GM21381 (cell line): ENCODE results near the gene ANGEL2.
"Not testable (repeated sequence)": the region's sequence is repeated elsewhere in the genome, so short reads cannot be mapped to it uniquely, and the experiment has no call there.

Experiments used
- ATAC-seq: cut with Tn5 transposase; IDR thresholded peaks from one replicate; pipeline ENCODE4 v1.9.1; 2021; ENCODE audit warnings: mild to moderate bottlenecking, moderate library complexity; ENCODE audit not compliant: unreplicated experiment

The ANGEL2 gene

DNA sequence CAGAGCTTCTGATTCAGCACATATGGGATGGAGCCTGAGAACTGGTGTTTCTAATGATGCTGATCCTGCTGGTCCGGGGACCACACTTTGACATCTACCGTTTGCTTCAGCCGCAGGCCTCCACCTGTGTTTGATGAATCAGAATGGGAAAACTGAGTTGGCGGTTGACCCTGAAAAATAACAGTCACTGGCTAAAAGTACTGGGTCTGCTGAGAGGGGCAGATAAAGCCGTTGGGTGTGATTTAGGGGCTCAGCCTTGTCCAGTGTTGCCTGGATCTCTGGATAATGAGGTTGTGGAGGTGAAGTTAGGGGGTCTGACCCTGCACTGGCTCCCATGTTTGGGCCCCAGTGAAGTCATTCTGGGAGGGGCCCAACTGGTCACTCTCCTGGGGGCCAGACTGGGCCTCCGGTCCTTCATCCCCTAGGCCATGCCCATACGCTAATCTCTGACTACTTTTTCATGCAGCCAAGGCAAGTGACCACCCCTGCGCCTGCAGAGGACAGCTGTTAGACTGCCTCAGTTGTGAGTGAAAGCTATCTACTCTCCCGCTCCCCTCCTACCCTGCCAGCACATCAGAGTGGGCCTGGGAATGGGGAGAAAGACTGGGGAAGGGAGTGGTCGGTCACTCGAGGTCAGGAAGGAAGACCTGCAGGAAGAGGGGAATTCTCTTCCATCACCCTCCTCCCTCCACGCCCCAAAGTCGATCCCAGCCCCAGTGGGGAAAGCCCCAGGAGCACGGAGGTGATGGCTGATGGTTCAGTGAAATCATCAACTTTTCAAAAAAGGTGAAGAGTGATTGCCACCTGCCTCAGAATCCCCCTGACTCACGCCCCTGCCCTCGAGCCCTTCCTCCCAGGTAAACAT lies 37.7 kb downstream of the ANGEL2 start:
- no peak for ATAC-seq

DNA sequence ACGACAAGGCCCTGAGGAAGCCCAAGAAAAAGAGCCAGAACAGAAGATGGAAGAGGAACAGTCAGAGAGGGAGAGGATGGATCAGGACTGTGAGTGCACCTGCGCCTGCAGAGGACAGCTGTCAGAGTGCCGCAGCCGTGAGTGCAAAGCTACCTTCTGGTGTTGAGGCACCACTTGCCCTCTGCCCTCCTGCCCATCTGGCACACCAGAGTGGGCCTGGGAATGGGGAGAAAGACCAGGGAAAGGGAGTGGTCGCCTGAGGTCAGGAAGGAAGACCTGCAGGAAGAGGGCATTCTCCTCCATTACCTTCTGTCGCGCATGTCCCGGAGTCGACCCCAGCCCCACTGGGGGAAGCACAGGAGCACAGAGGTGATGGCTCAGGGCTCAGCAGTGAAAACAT lies 39.1 kb downstream of the ANGEL2 start:
- ATAC-seq, result no peak

DNA sequence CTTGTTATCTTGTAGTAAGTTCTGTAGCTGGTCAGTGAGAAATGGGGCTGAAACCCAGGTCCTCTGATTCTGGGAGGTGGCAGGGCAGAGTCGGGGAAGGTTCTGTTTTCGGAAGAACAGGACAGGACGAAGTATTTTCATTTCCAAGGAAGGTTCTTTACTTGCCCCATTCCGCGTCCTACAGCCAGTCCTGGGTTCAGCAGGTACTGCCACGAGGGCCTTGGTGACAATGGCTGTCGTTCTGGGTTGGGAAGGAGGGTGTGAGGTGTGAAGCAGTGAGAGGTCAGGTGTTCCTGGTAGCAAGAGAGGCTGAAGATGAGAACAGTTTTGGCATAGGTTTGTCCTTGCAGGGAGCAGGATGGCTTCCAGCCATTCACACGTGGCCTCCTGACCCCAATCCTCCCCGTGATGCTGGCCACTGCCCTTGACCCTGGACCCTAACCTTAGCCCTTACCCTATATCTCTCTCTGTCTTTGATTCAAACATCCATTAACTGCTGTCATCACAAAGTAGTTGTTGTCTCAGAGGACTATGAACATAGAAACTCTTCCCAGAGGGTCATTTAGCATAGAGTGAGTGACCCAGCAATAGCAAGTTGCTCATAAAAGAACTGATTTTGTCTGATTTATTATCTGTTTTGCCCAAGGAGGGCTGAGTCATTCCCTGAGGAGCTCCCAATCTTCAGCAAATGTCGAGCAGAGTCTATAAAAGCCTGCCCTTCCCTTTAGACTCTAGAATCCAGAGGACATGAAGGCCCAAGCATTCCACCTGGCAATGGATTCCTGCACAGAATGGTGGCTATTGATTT lies 40.4 kb downstream of the ANGEL2 start:
- ATAC-seq, result no peak

DNA sequence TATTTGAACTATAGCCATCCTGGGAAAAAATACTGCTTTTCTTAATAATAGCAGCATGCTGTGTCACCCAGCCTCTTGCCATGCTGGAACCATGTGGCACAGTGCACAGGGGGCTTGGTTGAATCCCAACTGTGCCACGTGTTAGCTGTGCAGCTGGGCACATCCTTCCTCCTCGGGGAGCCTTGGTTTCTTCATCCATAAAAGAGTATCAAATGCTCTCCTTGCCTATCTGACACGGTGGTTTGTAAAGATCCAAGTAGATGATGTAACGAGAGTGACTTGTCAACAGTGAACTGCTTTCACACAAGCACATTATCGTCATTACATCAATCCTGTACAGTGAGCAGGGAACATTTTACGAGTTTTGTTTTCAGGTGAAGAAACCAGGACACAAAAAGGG lies 41.0 kb downstream of the ANGEL2 start:
- ATAC-seq, result no peak

DNA sequence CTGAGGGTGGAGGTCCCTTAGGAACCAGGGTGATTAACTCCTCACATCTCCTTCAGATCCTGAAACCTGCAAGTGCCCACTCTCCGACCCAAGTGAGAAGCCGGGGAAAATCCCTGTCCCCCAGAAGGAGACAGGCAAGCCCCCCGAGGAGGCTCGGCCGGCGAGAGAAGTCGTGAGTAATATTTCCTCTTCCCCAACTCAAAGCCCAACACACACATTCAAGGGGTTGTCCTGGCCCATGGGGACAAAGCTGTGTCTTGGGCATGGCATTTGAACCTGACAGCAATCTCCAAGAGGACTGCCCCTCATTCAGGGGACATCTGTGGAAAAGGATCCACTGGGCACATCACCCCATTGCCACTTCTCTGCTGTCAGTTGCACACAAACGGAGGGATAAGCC lies 41.8 kb downstream of the ANGEL2 start:
- ATAC-seq, result no peak

DNA sequence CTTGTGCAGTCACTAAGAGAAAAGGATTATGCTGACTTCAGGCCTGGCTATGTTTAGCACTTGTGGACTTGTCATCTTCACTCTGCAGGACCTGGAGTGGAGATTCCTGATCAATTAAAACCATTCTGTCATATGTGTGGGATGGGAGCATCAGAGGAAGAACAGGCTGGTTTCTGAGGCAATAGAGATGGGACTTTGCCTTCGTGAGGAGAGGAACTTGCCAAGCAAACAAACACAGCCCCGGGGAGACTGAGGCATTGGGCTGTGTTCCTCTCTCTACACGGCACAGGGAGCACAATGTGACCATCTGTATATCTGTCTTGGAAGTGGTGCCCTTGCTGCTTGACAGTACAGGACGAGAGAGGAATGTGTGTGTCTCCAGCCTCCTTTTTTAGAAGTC lies 42.2 kb downstream of the ANGEL2 start:
- ATAC-seq, result no peak

DNA sequence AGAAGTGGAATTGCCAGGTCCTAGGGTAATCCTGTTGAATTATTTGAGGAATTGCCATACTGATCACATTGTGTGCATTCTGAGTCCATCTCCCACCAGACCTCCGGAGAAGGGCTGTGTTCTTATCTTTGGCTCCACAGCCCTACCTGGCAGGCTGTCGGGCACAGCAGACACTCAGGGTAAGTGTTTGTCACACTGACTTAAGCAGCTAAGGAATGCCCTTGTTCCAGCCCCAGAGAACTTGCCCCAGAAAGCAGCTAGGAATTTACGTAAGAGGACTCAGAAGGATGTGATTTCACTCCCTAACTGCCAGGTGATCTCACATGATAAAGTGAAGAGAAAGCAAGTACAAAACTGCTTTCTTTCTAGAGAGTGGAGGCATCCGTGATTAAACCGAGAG lies 44.4 kb downstream of the ANGEL2 start:
- ATAC-seq, result no peak

DNA sequence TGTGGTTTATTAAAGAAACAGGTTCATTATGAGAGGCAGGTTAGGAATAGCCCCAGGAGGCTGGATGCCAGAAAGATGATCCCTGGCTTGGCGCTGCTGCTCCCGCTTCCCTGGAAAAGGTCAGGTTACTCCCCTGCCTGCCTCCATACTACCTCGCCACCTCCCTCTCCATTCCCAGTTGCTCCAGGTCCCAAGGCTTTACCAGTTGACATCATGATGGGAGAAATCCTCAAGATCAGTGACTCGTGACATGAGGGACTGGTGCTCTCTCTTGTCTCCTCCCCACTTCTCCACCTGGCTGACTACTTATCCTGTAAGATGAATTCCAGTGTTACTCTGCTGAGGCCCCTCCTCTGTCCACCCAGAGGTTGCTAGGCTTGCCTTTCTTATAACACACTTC lies 45.6 kb downstream of the ANGEL2 start:
- no peak for ATAC-seq

DNA sequence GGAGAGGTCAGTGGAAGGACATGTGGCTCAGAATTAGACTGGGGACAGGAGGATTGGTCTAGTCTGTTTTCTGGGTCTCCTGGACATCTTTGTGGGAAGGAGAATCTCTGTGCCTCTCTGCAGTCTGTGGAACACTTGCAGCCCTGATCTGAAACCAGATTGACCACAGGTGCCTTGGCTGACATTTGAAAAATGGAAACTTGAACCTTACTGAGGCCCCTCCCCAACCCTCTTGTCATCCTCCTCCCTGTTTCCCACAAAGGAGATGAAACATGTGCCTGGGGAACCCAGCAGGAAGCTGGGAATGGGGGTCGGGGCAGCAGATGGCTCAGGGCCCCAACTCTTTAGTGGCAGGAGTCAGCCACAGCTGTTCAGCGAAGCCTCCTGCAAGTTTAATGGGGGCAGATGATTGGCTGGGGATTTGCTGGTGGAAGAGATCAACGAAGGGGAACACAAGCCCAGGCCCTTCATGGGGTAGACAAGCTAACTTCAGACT lies 47.3 kb downstream of the ANGEL2 start:
- no peak for ATAC-seq

DNA sequence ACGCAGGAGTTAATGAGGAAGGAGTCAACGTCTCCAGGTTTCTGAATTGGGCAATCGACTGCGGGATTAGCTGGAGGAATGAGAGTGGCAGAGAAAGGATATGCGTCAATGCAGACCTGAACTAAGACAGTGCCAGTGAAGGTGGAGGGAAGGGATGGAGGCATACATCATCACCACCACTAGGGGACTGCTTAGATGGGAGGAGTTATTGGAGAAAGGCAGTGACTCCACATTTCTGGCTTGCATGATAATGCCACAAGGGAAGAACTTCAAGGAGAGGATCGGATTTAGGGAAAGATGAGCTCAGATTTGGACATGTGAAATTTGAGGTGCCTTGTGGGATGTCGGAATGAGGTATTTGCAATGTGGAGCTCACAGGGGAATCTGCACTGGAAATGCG lies 47.9 kb downstream of the ANGEL2 start:
- no peak for ATAC-seq

DNA sequence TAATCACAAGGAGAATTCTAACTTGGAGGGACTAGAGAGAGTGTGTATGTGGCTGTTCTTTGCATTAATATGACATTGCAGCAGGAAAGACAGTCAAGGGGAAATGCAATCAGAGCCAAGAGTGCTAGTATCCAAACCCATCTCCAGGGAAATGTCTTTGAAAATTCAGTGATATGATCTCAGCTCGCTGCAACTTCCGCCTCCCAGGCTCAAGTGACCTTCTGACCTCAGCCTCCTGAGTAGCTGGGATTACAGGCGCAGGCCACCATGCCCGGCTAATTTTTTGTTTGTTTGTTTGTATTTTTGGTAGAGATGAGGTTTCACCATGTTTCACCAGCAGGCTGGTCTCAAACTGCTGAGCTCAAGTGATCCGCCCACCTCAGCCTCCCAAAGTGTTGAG lies 49.1 kb downstream of the ANGEL2 start:
- ATAC-seq, result no peak

DNA sequence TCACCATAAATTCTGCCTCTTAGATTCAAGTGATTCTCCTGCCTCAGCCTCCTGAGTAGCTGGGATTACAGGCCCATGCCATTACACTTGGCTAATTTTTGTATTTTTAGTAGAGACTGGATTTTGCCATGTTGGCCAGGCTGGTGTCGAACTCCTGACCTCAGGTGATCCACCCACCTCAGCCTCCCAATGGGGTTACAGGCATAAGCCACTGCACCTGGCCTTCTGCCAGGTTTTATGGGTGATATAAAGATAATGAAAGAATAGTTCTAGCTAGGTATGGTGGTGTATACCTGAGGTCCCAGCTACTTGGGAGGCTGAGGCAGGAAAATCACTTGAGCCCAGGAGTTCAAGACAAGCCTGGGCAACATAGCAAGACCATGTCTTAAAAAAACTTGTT lies 50.7 kb downstream of the ANGEL2 start:
- not testable (repeated sequence) for ATAC-seq

DNA sequence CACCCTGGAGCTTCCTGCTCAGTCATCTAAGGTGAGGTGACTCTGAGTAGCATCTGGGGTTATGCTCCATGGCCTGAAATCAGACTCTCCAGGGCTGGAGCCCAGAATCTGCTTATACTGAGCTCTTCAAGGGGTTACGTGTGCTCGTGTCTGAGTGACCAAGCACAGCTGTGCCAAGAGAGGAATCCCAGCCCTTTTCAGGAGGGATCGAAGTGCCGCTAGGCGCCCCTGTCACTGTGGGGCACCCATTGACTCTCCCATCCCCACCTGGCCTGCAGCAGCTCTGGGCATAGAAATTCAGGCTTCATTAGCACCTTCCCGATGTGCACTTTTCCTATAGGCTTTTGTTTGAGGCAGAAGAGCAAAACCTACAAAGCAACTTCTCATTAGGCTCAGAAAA lies 51.6 kb downstream of the ANGEL2 start:
- no peak for ATAC-seq

DNA sequence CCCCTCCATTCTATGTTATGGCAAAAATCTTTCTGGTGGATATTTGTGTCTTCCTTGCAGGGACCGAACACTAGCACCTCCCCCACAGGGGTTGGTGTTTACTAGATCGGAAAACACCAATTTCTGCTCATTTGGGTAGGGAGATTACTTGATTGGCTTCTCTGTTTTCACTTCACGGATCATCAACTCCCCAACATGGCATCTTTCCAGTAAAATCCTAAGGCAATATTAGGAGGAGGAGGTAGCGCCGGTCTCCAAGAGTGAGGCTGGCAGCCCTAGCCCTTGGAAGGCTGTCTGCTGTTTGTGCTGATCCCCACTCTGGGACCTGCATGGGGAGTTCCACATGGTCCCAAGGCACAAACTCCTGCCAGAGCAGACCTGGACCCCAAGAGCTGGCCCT lies 53.2 kb downstream of the ANGEL2 start:
- ATAC-seq, result no peak

DNA sequence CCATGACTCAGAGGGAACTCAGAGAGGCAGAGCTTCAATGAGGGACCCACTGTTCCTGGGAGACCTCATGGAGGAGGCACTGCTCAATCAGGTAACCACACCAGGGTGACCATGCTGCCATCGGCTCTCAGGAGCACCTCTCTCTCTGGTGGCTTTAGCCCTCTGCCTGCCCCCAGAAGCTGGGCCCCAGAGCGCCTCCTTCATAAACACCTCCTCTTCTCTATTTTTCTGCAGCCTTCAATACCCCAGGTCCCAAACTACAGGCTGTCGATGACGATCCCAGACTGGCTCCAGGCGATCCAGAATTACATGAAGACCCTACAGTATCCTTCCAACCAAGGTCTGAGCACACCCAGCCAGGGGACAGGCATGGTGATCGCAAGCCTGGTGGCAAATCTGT lies 54.7 kb downstream of the ANGEL2 start:
- no peak for ATAC-seq

DNA sequence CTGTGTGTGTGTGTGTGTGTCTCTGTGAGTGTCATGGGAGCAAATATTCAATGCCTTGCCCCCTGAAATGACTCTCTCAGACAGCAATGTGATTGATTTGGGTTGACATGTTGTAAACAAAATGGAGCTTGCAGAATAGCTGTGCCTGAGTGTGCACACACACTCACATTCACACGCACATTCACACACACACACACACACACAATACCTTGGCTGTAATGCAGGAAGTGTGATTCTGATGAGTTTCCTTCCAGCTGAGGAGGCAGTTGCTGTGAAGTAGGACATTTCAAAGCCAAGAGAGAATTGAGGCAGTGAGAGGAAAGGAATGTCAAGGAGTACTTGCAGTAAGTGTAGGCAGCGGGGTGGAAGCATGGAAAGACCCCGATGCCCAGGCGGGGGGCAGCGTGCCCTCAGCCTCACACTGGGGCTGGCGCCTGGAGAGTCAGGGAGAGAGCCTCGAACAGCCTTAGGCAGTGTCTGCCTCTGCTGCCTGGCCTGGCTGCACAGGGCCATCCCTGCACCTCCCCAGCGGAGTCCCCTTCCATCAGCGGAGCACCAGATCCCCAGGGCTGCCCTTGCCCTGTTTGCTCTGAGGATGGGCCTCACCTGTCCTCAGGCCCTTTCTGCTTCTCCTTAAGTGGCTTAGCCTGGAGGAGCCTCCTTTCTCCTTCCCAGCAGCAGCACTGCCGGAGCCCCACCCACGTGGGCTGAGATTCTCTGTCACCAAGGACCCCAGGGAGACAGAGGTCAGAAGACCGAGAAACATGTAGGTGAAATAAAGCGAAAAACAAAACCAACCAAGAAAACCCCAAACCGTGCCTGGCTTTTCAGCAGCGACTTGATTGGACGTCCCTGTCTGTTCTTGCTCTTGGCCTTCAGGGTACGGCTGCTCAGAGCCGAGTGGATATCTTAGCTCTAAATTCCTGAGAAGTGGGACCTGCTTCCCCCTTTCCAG lies 56.1 kb downstream of the ANGEL2 start:
- ATAC-seq, result peak; percentile 68

DNA sequence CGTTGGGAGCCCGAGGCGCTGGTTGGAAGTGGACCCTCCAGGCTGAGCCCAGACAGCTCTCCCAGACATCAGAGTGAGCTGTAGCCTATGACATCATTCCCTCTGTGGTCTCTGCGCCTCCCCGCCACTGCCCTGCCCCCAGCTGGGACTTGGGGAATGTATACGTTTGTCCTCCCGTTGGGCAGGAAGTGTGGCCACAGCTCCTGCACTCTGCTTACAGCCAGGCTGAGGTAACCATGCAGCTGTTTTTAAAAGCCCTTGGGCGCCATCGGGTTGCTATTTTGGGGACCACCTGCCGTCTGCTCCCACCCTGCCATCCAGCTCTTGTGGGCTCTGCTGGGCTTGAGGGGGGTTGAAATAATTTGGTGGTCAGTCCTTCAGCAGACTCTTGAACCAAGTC lies 57.5 kb downstream of the ANGEL2 start:
- no peak for ATAC-seq

DNA sequence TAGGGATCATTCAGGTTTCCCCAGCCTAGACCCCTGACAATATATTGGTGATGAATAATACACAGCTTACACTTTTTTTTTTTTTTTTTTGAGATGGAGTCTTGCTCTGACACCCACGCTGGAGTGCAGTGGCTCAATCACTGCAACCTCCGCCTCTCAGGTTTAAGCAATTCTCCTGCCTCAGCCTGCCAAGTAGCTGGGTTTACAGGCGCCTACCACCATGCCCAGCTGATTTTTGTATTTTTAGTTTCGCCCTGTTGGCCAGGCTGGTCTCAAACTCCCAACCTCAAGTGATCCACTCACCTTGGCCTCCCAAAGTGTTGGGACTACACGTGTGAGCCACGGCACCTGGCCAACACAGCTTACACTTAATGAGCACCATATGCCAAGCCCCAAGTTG lies 58.1 kb downstream of the ANGEL2 start:
- ATAC-seq, result no peak

DNA sequence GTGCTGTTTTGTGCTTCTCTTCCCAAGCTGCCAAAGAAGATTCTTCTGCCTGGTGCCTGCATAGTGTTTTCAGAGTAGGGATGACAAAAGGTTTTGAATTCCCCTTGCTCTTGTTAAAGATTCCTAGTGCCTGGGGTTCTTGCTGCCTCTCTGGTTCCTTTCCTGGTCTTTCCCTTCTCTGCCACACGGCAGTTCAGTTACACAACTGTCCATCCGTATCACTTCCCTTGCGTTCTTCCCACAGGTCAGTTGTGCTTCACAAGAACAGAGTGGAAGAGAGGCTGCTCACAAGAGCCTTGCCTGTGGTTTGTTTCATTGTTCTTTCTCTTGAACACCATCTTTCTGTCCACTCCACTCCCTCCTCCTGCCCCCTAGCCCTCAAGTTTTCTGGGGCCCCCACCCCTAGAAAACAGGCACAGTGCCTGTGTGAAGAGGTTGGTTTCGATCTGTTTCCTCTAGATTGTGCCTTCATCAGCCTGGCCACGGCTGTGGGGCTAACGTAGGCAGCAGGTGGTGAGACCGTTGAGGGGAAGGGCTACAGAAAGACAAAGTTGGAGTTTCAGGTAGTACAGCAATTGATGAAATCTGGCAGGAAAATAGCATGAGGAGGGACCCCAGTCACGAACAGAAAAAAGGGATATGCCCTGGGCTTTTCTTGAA lies 59.6 kb downstream of the ANGEL2 start:
- no peak for ATAC-seq

DNA sequence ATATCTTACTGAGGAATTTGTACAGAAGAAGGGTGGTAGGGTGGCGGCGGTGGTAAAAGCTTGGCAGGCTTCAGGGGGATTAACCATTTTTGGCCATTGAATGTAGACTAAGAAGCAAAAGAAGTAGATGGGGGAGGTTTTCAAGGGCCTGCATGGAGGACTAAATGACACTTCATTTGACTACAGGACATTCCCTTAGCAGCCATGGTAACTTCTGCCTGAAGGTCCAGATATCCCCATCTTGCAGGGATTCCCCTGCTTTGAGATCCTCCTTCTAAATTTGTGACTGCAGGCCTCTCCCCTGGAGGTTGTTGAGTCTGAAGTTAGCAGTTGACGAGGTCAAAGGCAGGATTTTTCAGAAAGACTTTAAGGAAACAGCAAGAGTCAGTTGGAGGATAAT lies 60.6 kb downstream of the ANGEL2 start:
- ATAC-seq, result no peak
